ENCODE results near the gene GSN.
"Not testable (repeated sequence)": the region's sequence is repeated elsewhere in the genome, so short reads cannot be mapped to it uniquely, and the experiment has no call there.

Gene GSN

DNA sequence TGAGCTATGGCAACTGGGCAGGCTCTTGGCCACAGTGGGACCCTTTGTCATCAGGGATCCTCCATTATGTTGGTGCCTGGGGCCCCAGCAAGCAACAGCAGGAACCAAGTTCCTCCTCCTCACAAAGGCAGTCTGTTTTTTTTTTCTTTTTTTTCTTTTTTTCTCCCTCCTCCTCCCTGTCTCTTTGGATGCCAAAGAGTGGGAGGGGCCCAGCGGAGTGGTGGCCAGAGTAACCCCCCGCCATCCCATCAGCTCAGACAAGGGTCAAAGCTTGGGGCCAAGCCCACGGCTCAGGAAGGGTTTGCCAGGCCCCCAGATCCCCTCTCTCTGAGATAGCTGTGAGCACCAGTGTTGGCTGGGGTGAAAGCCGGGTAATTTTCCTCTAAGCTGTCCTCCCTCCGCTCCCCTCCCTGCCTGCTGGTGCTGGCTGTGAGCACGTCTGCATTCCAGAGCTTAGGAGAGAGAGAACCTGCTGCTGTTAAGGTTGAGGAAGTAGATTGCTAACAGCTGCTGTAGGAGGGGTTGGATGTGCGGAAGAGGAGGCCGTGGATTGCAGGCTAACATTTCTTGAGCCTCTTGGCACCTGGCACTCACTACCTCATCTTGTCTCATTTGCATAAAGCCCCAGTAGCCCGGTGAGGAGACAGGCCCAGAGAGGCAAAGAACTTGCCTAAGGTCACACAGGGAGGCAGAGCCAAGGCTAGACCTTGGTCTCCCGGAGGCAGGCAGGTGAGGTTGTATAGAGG lies 21.2 kb downstream of the GSN start:
- peaks cover 9% of the 10 kb centered on the region for H3K4me1 ChIP-seq (ENCODE audit: control insufficient read depth, low read length)
- TF ChIP-seq, protein P1, sequence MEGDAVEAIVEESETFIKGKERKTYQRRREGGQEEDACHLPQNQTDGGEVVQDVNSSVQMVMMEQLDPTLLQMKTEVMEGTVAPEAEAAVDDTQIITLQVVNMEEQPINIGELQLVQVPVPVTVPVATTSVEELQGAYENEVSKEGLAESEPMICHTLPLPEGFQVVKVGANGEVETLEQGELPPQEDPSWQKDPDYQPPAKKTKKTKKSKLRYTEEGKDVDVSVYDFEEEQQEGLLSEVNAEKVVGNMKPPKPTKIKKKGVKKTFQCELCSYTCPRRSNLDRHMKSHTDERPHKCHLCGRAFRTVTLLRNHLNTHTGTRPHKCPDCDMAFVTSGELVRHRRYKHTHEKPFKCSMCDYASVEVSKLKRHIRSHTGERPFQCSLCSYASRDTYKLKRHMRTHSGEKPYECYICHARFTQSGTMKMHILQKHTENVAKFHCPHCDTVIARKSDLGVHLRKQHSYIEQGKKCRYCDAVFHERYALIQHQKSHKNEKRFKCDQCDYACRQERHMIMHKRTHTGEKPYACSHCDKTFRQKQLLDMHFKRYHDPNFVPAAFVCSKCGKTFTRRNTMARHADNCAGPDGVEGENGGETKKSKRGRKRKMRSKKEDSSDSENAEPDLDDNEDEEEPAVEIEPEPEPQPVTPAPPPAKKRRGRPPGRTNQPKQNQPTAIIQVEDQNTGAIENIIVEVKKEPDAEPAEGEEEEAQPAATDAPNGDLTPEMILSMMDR (IDR thresholded peaks at IDR 0.05; ENCODE audit: low read depth, low read length, poor library complexity, severe bottlenecking), result no peak
- TF ChIP-seq EZH2phosphoT487 (IDR thresholded peaks at IDR 0.05; ENCODE audit: borderline replicate concordance, low read length), result no peak
- H4K20me1 ChIP-seq (ENCODE audit: control insufficient read depth, insufficient read depth, low read depth, low read length), result no peaks in the 10 kb centered on the region
- no peaks in the 10 kb centered on the region for H3K36me3 ChIP-seq (ENCODE audit: control insufficient read depth, low read length)
- no peaks in the 10 kb centered on the region for H3K79me2 ChIP-seq (ENCODE audit: control insufficient read depth, low read length)
- no peak overlapping the region for H3K4me3 ChIP-seq (ENCODE audit: low read length)
- H3F3A ChIP-seq (ENCODE audit: control insufficient read depth, insufficient read depth), result no peaks in the 10 kb centered on the region
- 0 out of 2 replicates have a peak overlapping the region, but pooled peaks have one; percentile 1 for H3K4me2 ChIP-seq (ENCODE audit: low read length)
- no peak overlapping the region for H3K27ac ChIP-seq (ENCODE audit: low read depth, low read length)
- H3K27me3 ChIP-seq (ENCODE audit: control insufficient read depth, low read length), result no peaks in the 10 kb centered on the region
- no peaks in the 10 kb centered on the region for H3K9me2 ChIP-seq (replicated peaks; ENCODE audit: control insufficient read depth, low read length)
- no peaks in the 10 kb centered on the region for H3K9me3 ChIP-seq (ENCODE audit: control insufficient read depth, insufficient read depth, low read length)

GRCh38 chr9:121289772-121290370 lies 21.9 kb downstream of the GSN start:
- Histone ChIP-seq H3K27ac (ENCODE audit: low read depth, low read length) (no peak overlapping the region), H3K4me2 (ENCODE audit: low read length) (0 out of 2 replicates have a peak overlapping the region, but pooled peaks have one; percentile 1)
- no peak for TF ChIP-seq EZH2phosphoT487 (IDR thresholded peaks at IDR 0.05; ENCODE audit: borderline replicate concordance, low read length)
- TF ChIP-seq, protein P1 (IDR thresholded peaks at IDR 0.05; ENCODE audit: low read depth, low read length, poor library complexity, severe bottlenecking), result no peak

DNA sequence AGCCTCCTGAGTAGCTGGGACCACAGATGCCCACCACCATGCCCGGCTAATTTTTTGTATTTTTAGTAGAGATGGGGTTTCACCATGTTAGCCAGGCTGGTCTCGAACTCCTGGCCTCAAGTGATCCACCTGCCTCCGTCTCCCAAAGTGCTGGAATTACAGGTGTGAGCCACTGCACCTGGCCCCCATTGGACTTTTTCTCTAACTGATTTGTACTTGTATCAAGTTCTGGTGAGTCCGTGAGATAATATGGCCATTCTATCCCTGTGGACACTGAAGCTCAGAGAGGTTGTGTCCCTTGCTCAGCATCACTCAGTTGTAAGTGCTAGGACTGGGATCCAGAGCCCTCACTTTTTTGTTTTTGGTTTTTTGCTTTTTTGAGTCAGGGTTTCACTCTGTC lies 23.6 kb downstream of the GSN start:
- H3K27ac ChIP-seq (ENCODE audit: low read depth, low read length); H3F3A ChIP-seq (ENCODE audit: control insufficient read depth, insufficient read depth); H3K79me2 ChIP-seq (ENCODE audit: control insufficient read depth, low read length); H4K20me1 ChIP-seq (ENCODE audit: control insufficient read depth, insufficient read depth, low read depth, low read length); H3K27me3 ChIP-seq (ENCODE audit: control insufficient read depth, low read length); H3K36me3 ChIP-seq (ENCODE audit: control insufficient read depth, low read length); H3K4me1 ChIP-seq (ENCODE audit: control insufficient read depth, low read length); H3K4me3 ChIP-seq (ENCODE audit: low read length); H3K9me2 ChIP-seq (replicated peaks; ENCODE audit: control insufficient read depth, low read length); H3K4me2 ChIP-seq (ENCODE audit: low read length); H3K9me3 ChIP-seq (ENCODE audit: control insufficient read depth, insufficient read depth, low read length): not testable (repeated sequence)

More at GRCh38 chr9:121289772-121290370, 21.9 kb downstream of the GSN start:
- Histone ChIP-seq H4K20me1 (ENCODE audit: control insufficient read depth, insufficient read depth, low read depth, low read length) (no peaks in the 10 kb centered on the region), H3K79me2 (ENCODE audit: control insufficient read depth, low read length) (no peaks in the 10 kb centered on the region), H3K36me3 (ENCODE audit: control insufficient read depth, low read length) (no peaks in the 10 kb centered on the region), H3K27me3 (ENCODE audit: control insufficient read depth, low read length) (no peaks in the 10 kb centered on the region), H3F3A (ENCODE audit: control insufficient read depth, insufficient read depth) (no peaks in the 10 kb centered on the region), H3K9me3 (ENCODE audit: control insufficient read depth, insufficient read depth, low read length) (no peaks in the 10 kb centered on the region), H3K4me3 (ENCODE audit: low read length) (no peak overlapping the region), H3K4me1 (ENCODE audit: control insufficient read depth, low read length) (peaks cover 9% of the 10 kb centered on the region), H3K9me2 (replicated peaks; ENCODE audit: control insufficient read depth, low read length) (no peaks in the 10 kb centered on the region)

GRCh38 chr9:121292051-121292450 lies 24.1 kb downstream of the GSN start:
- no peak for TF ChIP-seq EZH2phosphoT487 (IDR thresholded peaks at IDR 0.05; ENCODE audit: borderline replicate concordance, low read length)
- TF ChIP-seq, protein P1 (IDR thresholded peaks at IDR 0.05; ENCODE audit: low read depth, low read length, poor library complexity, severe bottlenecking), result no peak
- no peaks in the 10 kb centered on the region for H3K36me3 ChIP-seq (ENCODE audit: control insufficient read depth, low read length)
- H3K27me3 ChIP-seq (ENCODE audit: control insufficient read depth, low read length), result no peaks in the 10 kb centered on the region

More at GRCh38 chr9:121292051-121292450, 24.1 kb downstream of the GSN start:
- Histone ChIP-seq H3K4me3 (ENCODE audit: low read length) (no peak overlapping the region), H3F3A (ENCODE audit: control insufficient read depth, insufficient read depth) (no peaks in the 10 kb centered on the region), H3K4me1 (ENCODE audit: control insufficient read depth, low read length) (peaks cover 9% of the 10 kb centered on the region), H3K27ac (ENCODE audit: low read depth, low read length) (no peak overlapping the region), H3K79me2 (ENCODE audit: control insufficient read depth, low read length) (no peaks in the 10 kb centered on the region), H4K20me1 (ENCODE audit: control insufficient read depth, insufficient read depth, low read depth, low read length) (no peaks in the 10 kb centered on the region), H3K4me2 (ENCODE audit: low read length) (no peak overlapping the region), H3K9me2 (replicated peaks; ENCODE audit: control insufficient read depth, low read length) (no peaks in the 10 kb centered on the region), H3K9me3 (ENCODE audit: control insufficient read depth, insufficient read depth, low read length) (no peaks in the 10 kb centered on the region)
